GM12865 (cell line): Measurements from ENCODE around the gene NIPAL4.

Experiments used
- DNase-seq: peaks from one replicate; pipeline ENCODE4 v3.0.0; 2010; ENCODE audit warnings: low read depth
- H3K4me3 ChIP-seq: 2 replicates; pipeline ENCODE4 v1.5.1; 2011; ENCODE audit warnings: mild to moderate bottlenecking, low read depth, low read length, control low read depth
- TF ChIP-seq, protein P1 (sequence below): IDR thresholded peaks from 2 replicates; pipeline ENCODE4 v1.5.1; 2011; ENCODE audit warnings: low read length, control low read depth, low read depth, inconsistent platforms; ENCODE audit not compliant: insufficient read depth; ENCODE audit errors: missing control alignments

NIPAL4 gene

DNA sequence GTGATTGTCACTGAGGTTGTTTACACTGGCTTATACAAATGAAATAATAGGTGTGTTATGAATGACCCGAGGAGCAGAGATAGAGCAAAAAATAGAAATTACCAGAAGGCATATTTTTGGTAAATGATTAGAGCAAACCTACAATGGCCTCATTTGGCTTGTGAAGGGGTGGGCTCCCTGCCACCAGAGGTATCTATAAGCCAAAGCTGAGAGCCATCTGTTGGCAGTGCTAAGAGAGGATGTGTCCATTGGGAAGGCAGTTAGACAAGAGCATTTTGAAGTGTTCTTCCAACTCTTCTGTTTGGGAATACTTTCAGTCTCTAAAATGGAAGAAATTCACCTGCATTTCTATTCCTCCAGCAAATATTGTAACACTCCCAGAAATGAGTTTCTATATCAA lies 10.6 kb downstream of the NIPAL4 start:
- TF ChIP-seq, protein P1, sequence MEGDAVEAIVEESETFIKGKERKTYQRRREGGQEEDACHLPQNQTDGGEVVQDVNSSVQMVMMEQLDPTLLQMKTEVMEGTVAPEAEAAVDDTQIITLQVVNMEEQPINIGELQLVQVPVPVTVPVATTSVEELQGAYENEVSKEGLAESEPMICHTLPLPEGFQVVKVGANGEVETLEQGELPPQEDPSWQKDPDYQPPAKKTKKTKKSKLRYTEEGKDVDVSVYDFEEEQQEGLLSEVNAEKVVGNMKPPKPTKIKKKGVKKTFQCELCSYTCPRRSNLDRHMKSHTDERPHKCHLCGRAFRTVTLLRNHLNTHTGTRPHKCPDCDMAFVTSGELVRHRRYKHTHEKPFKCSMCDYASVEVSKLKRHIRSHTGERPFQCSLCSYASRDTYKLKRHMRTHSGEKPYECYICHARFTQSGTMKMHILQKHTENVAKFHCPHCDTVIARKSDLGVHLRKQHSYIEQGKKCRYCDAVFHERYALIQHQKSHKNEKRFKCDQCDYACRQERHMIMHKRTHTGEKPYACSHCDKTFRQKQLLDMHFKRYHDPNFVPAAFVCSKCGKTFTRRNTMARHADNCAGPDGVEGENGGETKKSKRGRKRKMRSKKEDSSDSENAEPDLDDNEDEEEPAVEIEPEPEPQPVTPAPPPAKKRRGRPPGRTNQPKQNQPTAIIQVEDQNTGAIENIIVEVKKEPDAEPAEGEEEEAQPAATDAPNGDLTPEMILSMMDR, result no peak
- no peak overlapping the region for H3K4me3 ChIP-seq
- no peak for DNase-seq

DNA sequence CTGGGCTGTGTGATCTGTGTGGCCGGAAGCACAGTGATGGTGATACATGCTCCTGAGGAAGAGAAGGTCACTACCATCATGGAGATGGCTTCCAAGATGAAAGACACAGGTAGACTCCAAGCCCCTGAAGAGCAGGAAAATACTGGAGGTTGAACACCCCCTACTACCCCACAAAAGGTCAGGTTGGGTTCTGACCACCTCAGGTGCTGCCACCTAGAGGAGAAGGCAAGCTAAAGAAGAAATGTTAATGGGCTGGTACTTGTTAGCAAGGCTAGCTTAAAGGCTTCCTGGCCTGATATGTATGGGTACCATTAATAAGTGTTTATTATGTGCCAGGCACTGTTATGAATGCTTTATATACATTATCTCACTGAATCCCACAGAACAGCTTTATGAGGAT lies 11.7 kb downstream of the NIPAL4 start:
- TF ChIP-seq, protein P1, result peak; percentile 62
- H3K4me3 ChIP-seq, result no peak overlapping the region
- peak; percentile 65 for DNase-seq

DNA sequence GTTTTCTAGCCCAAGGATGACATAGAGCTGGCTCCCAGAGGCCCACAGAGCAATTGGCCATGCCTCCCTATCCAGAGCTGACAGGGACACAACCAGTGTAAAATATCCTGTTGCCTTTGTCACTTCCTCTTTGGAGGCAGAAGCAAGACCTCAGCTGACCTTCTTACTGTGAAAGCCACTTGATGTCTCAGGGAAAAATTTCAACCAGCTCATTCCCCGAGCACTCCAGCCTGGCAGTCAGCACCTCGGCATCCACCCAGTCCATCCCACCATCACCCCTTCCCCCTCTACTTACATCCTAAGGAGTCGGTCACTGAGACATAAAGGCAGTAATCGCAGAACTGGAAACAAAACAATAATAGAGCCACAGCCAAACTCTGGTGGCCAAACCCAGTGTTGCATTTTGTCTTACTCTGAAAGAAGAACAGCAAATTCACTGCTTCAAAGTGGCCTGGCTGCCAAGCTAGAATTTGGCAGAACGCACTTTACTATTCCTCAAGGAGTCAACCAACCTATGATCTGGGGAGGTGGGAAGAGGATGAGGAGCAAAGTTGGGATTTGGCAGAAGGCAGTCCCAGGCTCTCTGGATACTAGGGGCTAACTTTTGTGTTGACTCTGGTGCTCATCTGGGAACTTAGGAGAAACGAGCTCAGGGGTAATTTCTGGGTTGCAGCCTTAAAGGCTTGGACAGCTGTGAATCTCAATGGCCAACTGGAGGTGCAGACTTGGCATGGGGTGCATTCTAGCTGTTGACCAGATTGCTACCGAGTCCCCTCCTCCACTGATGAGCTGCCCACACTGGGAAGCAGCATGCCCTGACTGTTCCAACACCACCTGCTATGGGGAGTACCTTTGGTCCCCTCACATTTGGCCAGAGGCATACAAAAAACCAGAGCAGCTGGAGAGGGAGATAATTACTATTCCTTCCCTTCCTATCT lies 13.6 kb downstream of the NIPAL4 start:
- no peak for DNase-seq
- TF ChIP-seq, protein P1, result no peak
- no peak overlapping the region for H3K4me3 ChIP-seq

DNA sequence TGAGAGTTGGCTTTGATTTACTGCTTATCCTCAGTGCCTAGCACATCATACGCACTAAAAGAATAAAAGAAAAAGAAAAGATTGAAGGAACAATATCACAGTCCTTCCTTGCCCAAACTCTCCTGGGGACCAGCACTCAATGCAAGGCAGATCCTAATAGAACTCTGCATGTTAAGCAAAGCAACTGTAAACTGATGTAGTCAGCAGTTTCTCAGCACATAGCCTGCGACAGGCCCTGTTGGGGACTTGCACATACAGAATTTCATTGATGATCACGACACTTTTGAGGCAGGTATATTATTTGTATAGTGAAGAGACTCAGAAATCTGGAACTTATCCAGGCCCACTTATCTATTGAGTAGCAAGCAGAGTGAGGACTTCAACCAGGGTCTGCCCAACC lies 15.4 kb downstream of the NIPAL4 start:
- H3K4me3 ChIP-seq, result no peak overlapping the region
- DNase-seq, result no peak
- TF ChIP-seq, protein P1, result no peak

DNA sequence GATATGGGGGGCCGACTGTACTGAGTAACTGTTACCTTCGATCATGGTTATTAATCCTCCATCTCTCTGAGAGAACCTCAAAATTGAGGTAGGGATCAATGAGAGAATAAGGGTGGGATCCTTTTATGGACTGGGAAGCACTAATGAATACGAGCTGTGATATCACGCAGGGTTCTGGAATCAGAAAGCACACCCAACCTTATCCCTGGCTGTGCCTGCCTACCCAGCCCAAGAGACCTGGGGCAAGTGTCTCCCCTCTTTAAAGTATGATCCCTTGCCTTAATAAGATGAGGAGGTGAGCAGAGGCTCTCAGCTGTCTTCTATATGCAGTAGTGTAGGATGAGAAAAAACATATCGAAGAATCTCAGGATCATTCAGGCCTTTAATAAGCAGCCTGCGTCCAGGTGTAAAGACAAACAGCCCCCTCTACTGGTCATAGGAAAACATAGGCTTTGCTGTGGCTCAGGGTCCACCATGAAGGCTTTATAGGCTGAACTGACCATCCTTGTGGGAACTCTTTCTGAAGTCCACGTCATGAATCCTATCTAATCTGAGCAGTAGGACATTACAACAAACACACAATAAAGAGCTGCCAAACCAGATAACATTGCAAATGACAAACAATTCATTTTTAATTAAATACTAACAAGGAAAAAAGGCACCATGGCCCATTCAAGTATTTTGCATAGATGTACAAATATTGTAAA lies 16.8 kb downstream of the NIPAL4 start:
- peak; percentile 70 for DNase-seq
- TF ChIP-seq, protein P1, result peak; percentile 71
- H3K4me3 ChIP-seq, result no peak overlapping the region

DNA sequence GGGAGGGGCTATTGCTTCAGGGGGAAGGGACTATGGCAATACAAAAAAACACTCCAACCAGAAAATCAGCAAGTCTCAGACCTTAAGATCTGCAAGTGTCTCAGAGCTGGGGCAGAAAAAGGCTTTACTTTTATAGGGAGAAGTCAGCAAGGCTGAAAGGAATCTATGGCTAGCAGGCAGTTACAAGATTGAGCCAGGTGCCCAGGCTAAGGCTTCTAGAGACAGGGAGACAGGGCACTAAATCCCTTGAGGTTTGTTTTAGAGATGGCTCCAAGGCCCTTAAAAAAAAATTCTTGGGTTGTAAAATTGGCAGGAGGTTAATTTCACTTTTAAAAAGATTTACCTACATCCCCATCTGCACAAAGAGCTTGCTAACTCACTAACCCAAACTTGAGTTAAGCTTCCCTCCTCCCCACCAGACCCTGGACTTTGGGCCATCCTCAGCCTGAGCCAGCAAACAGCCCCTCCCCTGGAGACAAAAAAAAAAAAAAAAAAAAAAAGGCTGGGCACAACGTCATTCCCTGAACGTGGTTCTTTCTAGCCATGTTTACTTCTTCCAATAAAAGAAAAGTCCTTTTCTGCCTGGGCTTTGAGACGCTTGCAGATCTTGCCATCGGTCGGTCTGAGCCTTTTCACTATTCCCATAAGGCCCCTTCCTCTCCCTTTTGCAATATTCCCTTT lies 17.9 kb downstream of the NIPAL4 start:
- TF ChIP-seq, protein P1, result no peak
- DNase-seq, result no peak
- no peak overlapping the region for H3K4me3 ChIP-seq
